Lower leg skin (tissue), 4 donors: Measurements from ENCODE around the gene BCL11A. TPM values are rescaled to one million over a fixed set of nuclear protein-coding genes. Genes with fewer than 3 reads are reported as not detected.

Experiments
- DNase-seq, 2 donors: peaks; one replicate each; pipeline ENCODE4 v3.0.0-alpha.2; 2019; ENCODE audit warnings: low spot score in 2 of 2
- H3K4me3 ChIP-seq: fragments of 200-600 bp; sonication (generic); 2 replicates; pipeline ENCODE4 v1.5.1; 2017; ENCODE audit warnings: mild to moderate bottlenecking, low read depth; ENCODE audit not compliant: poor library complexity, severe bottlenecking
- CTCF ChIP-seq, 3 donors: fragments of 450-650 bp; IDR thresholded peaks; one replicate each; pipeline ENCODE4 v1.5.1; 2016; ENCODE audit warnings: antibody characterized with exemption in 3 of 3, mild to moderate bottlenecking in 3 of 3, moderate library complexity in 2 of 3
- POLR2A ChIP-seq, 2 donors: fragments of 450-650 bp; IDR thresholded peaks; one replicate each; pipeline ENCODE4 v1.6.1; 2016 to 2017; ENCODE audit warnings: antibody characterized with exemption in 2 of 2, mild to moderate bottlenecking in 1 of 2, moderate library complexity in 1 of 2
- WGBS, 2 donors: methylation state at CpG; one replicate each; pipeline ENCODE4 v1.1.5; 2018; 5-methylcytosine and 5-hydroxymethylcytosine counted together
- intact Hi-C: fragments of 100-400 bp; cut with DNase I; formaldehyde crosslinking; loops from one replicate; pipeline ENCODE4 v1.15.0; 2023; ENCODE audit warnings: low total_unique reads
- total RNA-seq, 4 donors: library from RNA; depleted of rRNA; stranded (reverse); fragments of >200 nt; gene quantifications; one replicate each; pipeline ENCODE4 v1.1.0, GENCODE V29; 2016

BCL11A gene
- total RNA-seq: 10 to 100 TPM; 62.8 to 94.4 (median 71.5) TPM

- H3K4me3 ChIP-seq: peak within 1 kb of the TSS; percentile 59
- TF ChIP-seq POLR2A (IDR thresholded peaks at IDR 0.05): no peak
- WGBS, 2 donors: 1% methylated on average over 29 to 35 of the region's 35 CpGs
- intact Hi-C loops: no loop called here
- DNase-seq: no peak
Measured at GRCh38 chr2:60553495-60554073, at the start of gene BCL11A. BCL11A (minus strand) TSS chr2:60553654; CDS start chr2:60553270, 384 bp downstream.

- no peak for DNase-seq
- 25 to 33% methylated on average over 12 of the region's 12 CpGs for WGBS, 2 donors
- H3K4me3 ChIP-seq: no peak overlapping the region
- intact Hi-C loops: no loop called here
- TF ChIP-seq CTCF (IDR thresholded peaks at IDR 0.05) (no peak), POLR2A (IDR thresholded peaks at IDR 0.05) (no peak)
Measured at GRCh38 chr2:60602828-60603532, 49.5 kb upstream of the BCL11A start.

- no peak for DNase-seq
- 69 to 70% methylated on average over 6 of the region's 6 CpGs for WGBS, 2 donors
- intact Hi-C loops: no loop called here
- H3K4me3 ChIP-seq: no peak overlapping the region
- no peak for TF ChIP-seq POLR2A (IDR thresholded peaks at IDR 0.05)
- no peak for TF ChIP-seq CTCF (IDR thresholded peaks at IDR 0.05)
Measured at GRCh38 chr2:60602388-60602787, 48.9 kb upstream of the BCL11A start.

DNA sequence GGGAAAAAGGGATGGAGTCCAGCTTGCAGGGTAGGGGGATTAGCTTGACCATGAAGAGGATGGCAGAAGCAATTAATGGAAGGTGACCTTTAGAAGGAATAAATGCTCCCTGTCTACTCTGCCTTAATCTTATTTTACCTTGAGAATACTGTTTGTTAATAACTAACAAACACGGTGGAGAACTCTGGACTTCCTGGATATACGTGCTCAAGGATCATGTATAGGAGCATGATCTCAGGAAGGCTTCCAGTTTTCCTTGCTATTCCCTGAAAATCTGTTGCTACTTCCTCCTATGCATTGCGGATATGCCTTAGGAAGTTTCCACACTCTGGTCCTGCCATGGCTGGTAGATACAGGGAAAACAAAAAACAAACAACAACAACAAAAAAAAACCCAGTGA, 44.8 kb upstream of the BCL11A start:
- 87 to 91% methylated on average over 3 of the region's 3 CpGs for WGBS, 2 donors
- TF ChIP-seq CTCF (IDR thresholded peaks at IDR 0.05) (no peak), POLR2A (IDR thresholded peaks at IDR 0.05) (no peak)
- H3K4me3 ChIP-seq: no peak overlapping the region
- intact Hi-C loops: no loop called here
- no peak for DNase-seq

GRCh38 chr2:60597346-60597745, 43.9 kb upstream of the BCL11A start:
- 33 to 44% methylated on average over 2 of the region's 2 CpGs for WGBS, 2 donors
- intact Hi-C loops: no loop called here
- DNase-seq: no peak
- no peak for TF ChIP-seq CTCF (IDR thresholded peaks at IDR 0.05)
- no peak for TF ChIP-seq POLR2A (IDR thresholded peaks at IDR 0.05)
- H3K4me3 ChIP-seq: no peak overlapping the region

GRCh38 chr2:60596411-60596810, 43.0 kb upstream of the BCL11A start:
- TF ChIP-seq POLR2A (IDR thresholded peaks at IDR 0.05) (no peak), CTCF (IDR thresholded peaks at IDR 0.05) (no peak)
- WGBS, 2 donors: 83 to 90% methylated on average over 2 of the region's 2 CpGs

More at GRCh38 chr2:60596411-60596810, 43.0 kb upstream of the BCL11A start:
- intact Hi-C loops: no loop called here
- no peak for DNase-seq
- H3K4me3 ChIP-seq: no peak overlapping the region
